IMR-90 (cell line): ENCODE data around the gene SDHC. TPM values are rescaled to one million over a fixed set of nuclear protein-coding genes. Genes with fewer than 3 reads are reported as not detected.

Experiments
- ATAC-seq: fragments of 200-7000 bp; cut with Tn5 transposase; 2 replicates; pipeline ENCODE4 v1.9.1; 2020; ENCODE audit warnings: low read depth, mild to moderate bottlenecking, moderate library complexity
- BruUV-seq: library from RNA; stranded (reverse); fragments of 400-500 nt; replicated peaks from 2 replicates; lab custom pipeline; 2021; lab: Mats Ljungman, UMichigan
- CTCF ChIA-PET: fragments of 300-600 bp; formaldehyde crosslinking; extraction: SDS; loops from one replicate; lab custom pipeline; 2021; ENCODE audit warnings: antibody characterized with exemption; lab: Yijun Ruan, JAX
- POLR2A ChIA-PET: fragments of 300-600 bp; sonication (Branson Sonifier 250); formaldehyde crosslinking; loops from one replicate; lab custom pipeline; 2022; ENCODE audit warnings: antibody characterized with exemption; ENCODE audit not compliant: unreplicated experiment; lab: Charles Lee
- DNase-seq: peaks from one replicate; pipeline ENCODE4 v3.0.0; 2013
- H2AFZ ChIP-seq: replicated peaks from 2 replicates; pipeline ENCODE3; 2013; ENCODE audit warnings: low read length, mild to moderate bottlenecking; ENCODE audit not compliant: poor library complexity
- H2AK5ac ChIP-seq: 2 replicates; pipeline ENCODE4 v1.6.1; 2013; ENCODE audit warnings: low read depth, low read length, inconsistent platforms
- H2AK9ac ChIP-seq: replicated peaks from 2 replicates; pipeline ENCODE3; 2013; ENCODE audit warnings: mild to moderate bottlenecking, low read depth, low read length, moderate library complexity; ENCODE audit not compliant: poor library complexity
- H2BK120ac ChIP-seq: 2 replicates; pipeline ENCODE4 v1.6.1; 2013; ENCODE audit warnings: low read depth, low read length, inconsistent platforms
- H2BK15ac ChIP-seq: 3 replicates; pipeline ENCODE4 v1.6.1; 2013; ENCODE audit warnings: low read depth, low read length, inconsistent platforms
- H2BK20ac ChIP-seq: 2 replicates; pipeline ENCODE4 v1.6.1; 2013; ENCODE audit warnings: low read depth, mild to moderate bottlenecking, inconsistent platforms, low read length, moderate library complexity
- H2BK5ac ChIP-seq: 2 replicates; pipeline ENCODE4 v1.6.1; 2013; ENCODE audit warnings: mild to moderate bottlenecking, low read depth, low read length, inconsistent platforms; ENCODE audit not compliant: poor library complexity, severe bottlenecking
- H3K14ac ChIP-seq: replicated peaks from 2 replicates; pipeline ENCODE4 v1.6.1; 2013; ENCODE audit warnings: low read depth, low read length, inconsistent platforms
- H3K18ac ChIP-seq: 2 replicates; pipeline ENCODE4 v1.6.1; 2013; ENCODE audit warnings: low read depth, low read length, control low read depth
- H3K23ac ChIP-seq: 2 replicates; pipeline ENCODE4 v1.6.1; 2013; ENCODE audit warnings: low read depth, low read length, inconsistent platforms
- H3K27ac ChIP-seq: 2 replicates; pipeline ENCODE4 v1.5.1; 2013; ENCODE audit warnings: mild to moderate bottlenecking, control low read depth, low read length; ENCODE audit not compliant: insufficient read depth
- H3K27me3 ChIP-seq: 2 replicates; pipeline ENCODE4 v1.6.1; 2013; ENCODE audit warnings: low read length; ENCODE audit not compliant: control insufficient read depth, insufficient read depth
- H3K36me3 ChIP-seq: 2 replicates; pipeline ENCODE4 v1.6.1; 2013; ENCODE audit warnings: low read length, mixed read lengths; ENCODE audit not compliant: control insufficient read depth, insufficient read depth
- H3K4ac ChIP-seq: 2 replicates; pipeline ENCODE4 v1.6.1; 2013; ENCODE audit warnings: low read depth, low read length, inconsistent platforms
- H3K4me1 ChIP-seq: 2 replicates; pipeline ENCODE4 v1.6.1; 2013; ENCODE audit warnings: low read length, mixed read lengths; ENCODE audit not compliant: control insufficient read depth, insufficient read depth
- H3K4me2 ChIP-seq: 2 replicates; pipeline ENCODE4 v1.6.1; 2013; ENCODE audit warnings: low read depth, mild to moderate bottlenecking, control low read depth, low read length, moderate library complexity
- H3K4me3 ChIP-seq: 2 replicates; pipeline ENCODE4 v1.5.1; 2013; ENCODE audit warnings: low read depth, mild to moderate bottlenecking, control low read depth, low read length, moderate library complexity; ENCODE audit not compliant: insufficient read depth
- H3K56ac ChIP-seq: 2 replicates; pipeline ENCODE4 v1.6.1; 2013; ENCODE audit warnings: low read length, inconsistent platforms; ENCODE audit not compliant: insufficient read depth; ENCODE audit errors: extremely low read depth
- H3K79me1 ChIP-seq, 2 experiments: 2 replicates each; pipeline ENCODE4 v1.6.1; 2013; ENCODE audit warnings: low read length in 2 of 2, inconsistent platforms in 1 of 2, low read depth in 1 of 2
- H3K9ac ChIP-seq: 2 replicates; pipeline ENCODE4 v1.6.1; 2013; ENCODE audit warnings: low read depth, low read length, control low read depth
- H3K9me1 ChIP-seq: 2 replicates; pipeline ENCODE4 v1.6.1; 2013; ENCODE audit warnings: low read length, inconsistent platforms; ENCODE audit not compliant: insufficient read depth
- H3K9me3 ChIP-seq: 2 replicates; pipeline ENCODE4 v1.6.1; 2013; ENCODE audit warnings: low read length; ENCODE audit not compliant: control insufficient read depth, insufficient read depth
- H4K20me1 ChIP-seq: 2 replicates; pipeline ENCODE4 v1.6.1; 2013; ENCODE audit warnings: low read length, inconsistent platforms; ENCODE audit not compliant: insufficient read depth
- H4K5ac ChIP-seq: 2 replicates; pipeline ENCODE4 v1.6.1; 2013; ENCODE audit warnings: mild to moderate bottlenecking, low read depth, low read length, control low read depth
- H4K8ac ChIP-seq, 2 experiments: 2 replicates each; pipeline ENCODE4 v1.6.1; 2013; ENCODE audit warnings: low read depth in 2 of 2, low read length in 2 of 2, control low read depth in 1 of 2, inconsistent platforms in 1 of 2
- H4K91ac ChIP-seq: 2 replicates; pipeline ENCODE4 v1.6.1; 2013; ENCODE audit warnings: low read depth, low read length, inconsistent platforms; ENCODE audit not compliant: insufficient read depth
- BHLHE40 ChIP-seq: fragments of 150-350 bp; IDR thresholded peaks from 2 replicates; pipeline ENCODE4 v1.6.1; 2016; ENCODE audit warnings: mild to moderate bottlenecking, low read depth, low read length
- CEBPB ChIP-seq: IDR thresholded peaks from 2 replicates; pipeline ENCODE4 v1.6.1; 2012; ENCODE audit warnings: low read depth, low read length, improper control_type of control experiment
- CHD1 ChIP-seq: IDR thresholded peaks from 2 replicates; pipeline ENCODE4 v1.6.1; 2012; ENCODE audit warnings: low read depth, low read length, improper control_type of control experiment
- CTCF ChIP-seq: conservative IDR thresholded peaks from 2 replicates; pipeline ENCODE4 v1.5.1; 2012; ENCODE audit warnings: mild to moderate bottlenecking, low read depth, low read length, improper control_type of control experiment
- ELK1 ChIP-seq: fragments of 150-350 bp; IDR thresholded peaks from 2 replicates; pipeline ENCODE4 v1.6.1; 2016; ENCODE audit warnings: low read depth, mild to moderate bottlenecking, low read length, moderate library complexity, borderline replicate concordance
- FOS ChIP-seq: fragments of 150-350 bp; IDR thresholded peaks from 2 replicates; pipeline ENCODE4 v1.6.1; 2016; ENCODE audit warnings: low read depth, low read length
- MAFK ChIP-seq: IDR thresholded peaks from 2 replicates; pipeline ENCODE4 v1.6.1; 2012; ENCODE audit warnings: low read depth, low read length, improper control_type of control experiment
- MAZ ChIP-seq: IDR thresholded peaks from 2 replicates; pipeline ENCODE4 v1.6.1; 2012; ENCODE audit warnings: low read depth, mild to moderate bottlenecking, low read length, improper control_type of control experiment, moderate library complexity, borderline replicate concordance
- MXI1 ChIP-seq: IDR thresholded peaks from 2 replicates; pipeline ENCODE4 v1.6.1; 2012; ENCODE audit warnings: low read depth, mild to moderate bottlenecking, low read length, moderate library complexity, borderline replicate concordance
- NFE2L2 ChIP-seq: fragments of 150-350 bp; IDR thresholded peaks from 2 replicates; pipeline ENCODE4 v1.6.1; 2016; ENCODE audit warnings: low read depth, mild to moderate bottlenecking, low read length
- POLR2A ChIP-seq: IDR thresholded peaks from 2 replicates; pipeline ENCODE4 v1.6.1; 2012; ENCODE audit warnings: mild to moderate bottlenecking, low read depth, low read length
- RAD21 ChIP-seq: IDR thresholded peaks from 2 replicates; pipeline ENCODE4 v1.6.1; 2012; ENCODE audit warnings: low read length, improper control_type of control experiment
- RCOR1 ChIP-seq: IDR thresholded peaks from 2 replicates; pipeline ENCODE4 v1.6.1; 2012; ENCODE audit warnings: mild to moderate bottlenecking, low read length, improper control_type of control experiment; ENCODE audit not compliant: insufficient replicate concordance
- RFX5 ChIP-seq: IDR thresholded peaks from 2 replicates; pipeline ENCODE4 v1.8.0; 2012; ENCODE audit warnings: low read depth, mild to moderate bottlenecking, low read length, moderate library complexity
- SMC3 ChIP-seq: fragments of 150-350 bp; IDR thresholded peaks from 2 replicates; pipeline ENCODE4 v1.6.1; 2016; ENCODE audit warnings: low read depth, mild to moderate bottlenecking, antibody characterized with exemption, low read length, moderate library complexity
- USF2 ChIP-seq: fragments of 150-350 bp; IDR thresholded peaks from 2 replicates; pipeline ENCODE4 v1.6.1; 2017; ENCODE audit warnings: mild to moderate bottlenecking, antibody characterized with exemption, low read length, low read depth
- dilution Hi-C: fragments of 300-500 bp; cut with HindIII; formaldehyde crosslinking; loops from one replicate; pipeline ENCODE4 v1.14.3; 2018; ENCODE audit warnings: low sequenced_read_pairs; ENCODE audit not compliant: unreplicated experiment
- in situ Hi-C: fragments of 300-500 bp; cut with MboI; formaldehyde crosslinking; loops from 3 replicates; pipeline ENCODE4 v1.14.3; 2019; ENCODE audit warnings: low sequenced_read_pairs, inconsistent platforms, mixed read lengths
- intact Hi-C: fragments of 100-400 bp; cut with micrococcal nuclease; formaldehyde crosslinking; loops from 2 replicates; pipeline ENCODE4 v1.10.0; 2022
- polyA plus RNA-seq, 3 experiments: library from polyadenylated mRNA; depleted of rRNA; stranded (reverse); fragments of >200 nt; gene quantifications; 2 replicates each; pipeline ENCODE4 v1.2.3, GENCODE V29; 2012; ENCODE audit warnings: low replicate concordance in 1 of 3
- total RNA-seq: library from RNA; depleted of rRNA; stranded (reverse); fragments of >200 nt; gene quantifications from 2 replicates; pipeline ENCODE4 v1.2.3, GENCODE V29; 2012

The SDHC gene
- total and polyA plus RNA-seq, 2 of the 4 experiments (the other 2 are of a cell fraction) = 158 to 235 TPM

GRCh38 chr1:161365207-161365606 is 51.0 kb downstream of the SDHC start:
- H2BK20ac ChIP-seq = no peak overlapping the region
- no peak overlapping the region for H3K14ac ChIP-seq
- no peak overlapping the region for H3K18ac ChIP-seq
- ATAC-seq (no peak), DNase-seq (no peak)
- ChIA-PET POLR2A (no interaction called here), CTCF (no interaction called here)
- in situ Hi-C loops (no loop called here), intact Hi-C loops (no loop called here), dilution Hi-C loops (no loop called here)
- no peak overlapping the region for H2BK120ac ChIP-seq
- no peak overlapping the region for H3K4me2 ChIP-seq
- no peak overlapping the region for H2BK5ac ChIP-seq
- no peaks in the 10 kb centered on the region for H3K4me1 ChIP-seq
- no peak overlapping the region for H4K8ac ChIP-seq
- H2AK9ac ChIP-seq = no peak overlapping the region
- no peak overlapping the region for H3K4me3 ChIP-seq
- no peaks in the 10 kb centered on the region for H3K27me3 ChIP-seq
- H3K27ac ChIP-seq = no peak overlapping the region
- H3K9me3 ChIP-seq = no peaks in the 10 kb centered on the region
- H2AK5ac ChIP-seq = no peak overlapping the region
- BruUV-seq = no TSS peak
- no peak overlapping the region for H2BK15ac ChIP-seq
- H4K5ac ChIP-seq = no peak overlapping the region
- no peak overlapping the region for H3K23ac ChIP-seq
- H4K91ac ChIP-seq = no peak overlapping the region
- H3K9ac ChIP-seq = no peak overlapping the region
- no peak overlapping the region for H3K56ac ChIP-seq
- H2AFZ ChIP-seq = no peak overlapping the region
- H3K4ac ChIP-seq = no peak overlapping the region
- H3K36me3 ChIP-seq = peaks cover 13% of the 10 kb centered on the region
- H4K20me1 ChIP-seq = no peaks in the 10 kb centered on the region
- H3K79me1 ChIP-seq = peaks cover 0 to 4% of the 10 kb centered on the region in 2 experiments; a peak in 1 of 4 replicates
- no peak for TF ChIP-seq MXI1
- TF ChIP-seq NFE2L2 = no peak
- TF ChIP-seq POLR2A = no peak
- no peak for TF ChIP-seq MAFK
- TF ChIP-seq FOS = no peak
- TF ChIP-seq CTCF = no peak
- TF ChIP-seq SMC3 = no peak
- TF ChIP-seq CEBPB = no peak
- TF ChIP-seq ELK1 = no peak
- no peak for TF ChIP-seq BHLHE40
- no peak for TF ChIP-seq USF2
- no peak for TF ChIP-seq RFX5
- no peak for TF ChIP-seq CHD1
- no peak for TF ChIP-seq MAZ
- TF ChIP-seq RCOR1 = no peak
- no peak for TF ChIP-seq RAD21
- 0 out of 2 replicates have a peak, but pooled peaks cover 4% of the 10 kb centered on the region for H3K9me1 ChIP-seq
